ENCODE results near the gene CAPN15.
"Not testable (repeated sequence)": the region's sequence is repeated elsewhere in the genome, so short reads cannot be mapped to it uniquely, and the experiment has no call there.

CAPN15 gene

GRCh38 chr16:499924-500323 is 27.6 kb upstream of the CAPN15 start:
- TF ChIP-seq CTCF (IDR thresholded peaks at IDR 0.05; ENCODE audit: low read depth, low read length), result no peak
- in situ Hi-C loops (cut with HindIII; ENCODE audit: low sequenced_read_pairs), result no loop called here
- H3K4me3 ChIP-seq (ENCODE audit: low read depth, low read length), result no peak overlapping the region
- no peak for DNase-seq (ENCODE audit: low read depth, low spot score)

GRCh38 chr16:500709-501108 is 26.8 kb upstream of the CAPN15 start:
- DNase-seq (ENCODE audit: low read depth, low spot score), result no peak
- no peak overlapping the region for H3K4me3 ChIP-seq (ENCODE audit: low read depth, low read length)
- no peak for TF ChIP-seq CTCF (IDR thresholded peaks at IDR 0.05; ENCODE audit: low read depth, low read length)
- in situ Hi-C loops (cut with HindIII; ENCODE audit: low sequenced_read_pairs), result no loop called here

GRCh38 chr16:502179-502943 is 25.2 kb upstream of the CAPN15 start:
- DNase-seq (ENCODE audit: low read depth, low spot score), result no peak
- TF ChIP-seq CTCF (IDR thresholded peaks at IDR 0.05; ENCODE audit: low read depth, low read length), result no peak
- in situ Hi-C loops (cut with HindIII; ENCODE audit: low sequenced_read_pairs), result no loop called here

GRCh38 chr16:503150-504071 is 24.1 kb upstream of the CAPN15 start:
- in situ Hi-C loops (cut with HindIII; ENCODE audit: low sequenced_read_pairs), result no loop called here
- H3K4me3 ChIP-seq (ENCODE audit: low read depth, low read length), result no peak overlapping the region
- no peak for TF ChIP-seq CTCF (IDR thresholded peaks at IDR 0.05; ENCODE audit: low read depth, low read length)
- DNase-seq (ENCODE audit: low read depth, low spot score), result no peak

More at GRCh38 chr16:502179-502943, 25.2 kb upstream of the CAPN15 start:
- H3K4me3 ChIP-seq (ENCODE audit: low read depth, low read length), result no peak overlapping the region

- no peak for TF ChIP-seq CTCF (IDR thresholded peaks at IDR 0.05; ENCODE audit: low read depth, low read length)
- H3K4me3 ChIP-seq (ENCODE audit: low read depth, low read length), result no peak overlapping the region
- in situ Hi-C loops (cut with HindIII; ENCODE audit: low sequenced_read_pairs), result no loop called here
- DNase-seq (ENCODE audit: low read depth, low spot score), result no peak
These were observed 21.9 kb upstream of the CAPN15 start for GRCh38 chr16:505479-506245.

- no peak overlapping the region for H3K4me3 ChIP-seq (ENCODE audit: low read depth, low read length)
- TF ChIP-seq CTCF (IDR thresholded peaks at IDR 0.05; ENCODE audit: low read depth, low read length), result no peak
- in situ Hi-C loops (cut with HindIII; ENCODE audit: low sequenced_read_pairs), result no loop called here
- DNase-seq (ENCODE audit: low read depth, low spot score), result no peak
These were observed 21.3 kb upstream of the CAPN15 start for GRCh38 chr16:506246-506546.

- in situ Hi-C loops (cut with HindIII; ENCODE audit: low sequenced_read_pairs), result not testable (repeated sequence)
These were observed 20.0 kb upstream of the CAPN15 start for GRCh38 chr16:507527-507926.

More at GRCh38 chr16:507527-507926, 20.0 kb upstream of the CAPN15 start:
- not testable (repeated sequence) for DNase-seq (ENCODE audit: low read depth, low spot score); H3K4me3 ChIP-seq (ENCODE audit: low read depth, low read length)
